ENCODE results near the gene SPON2. TPM values are rescaled to one million over a fixed set of nuclear protein-coding genes. Genes with fewer than 3 reads are reported as not detected.
A peak's percentile ranks its signal among the peaks of the same experiment; 100 is the strongest.

SPON2 gene
- total RNA-seq, 1 donor = 38.7 TPM

DNA sequence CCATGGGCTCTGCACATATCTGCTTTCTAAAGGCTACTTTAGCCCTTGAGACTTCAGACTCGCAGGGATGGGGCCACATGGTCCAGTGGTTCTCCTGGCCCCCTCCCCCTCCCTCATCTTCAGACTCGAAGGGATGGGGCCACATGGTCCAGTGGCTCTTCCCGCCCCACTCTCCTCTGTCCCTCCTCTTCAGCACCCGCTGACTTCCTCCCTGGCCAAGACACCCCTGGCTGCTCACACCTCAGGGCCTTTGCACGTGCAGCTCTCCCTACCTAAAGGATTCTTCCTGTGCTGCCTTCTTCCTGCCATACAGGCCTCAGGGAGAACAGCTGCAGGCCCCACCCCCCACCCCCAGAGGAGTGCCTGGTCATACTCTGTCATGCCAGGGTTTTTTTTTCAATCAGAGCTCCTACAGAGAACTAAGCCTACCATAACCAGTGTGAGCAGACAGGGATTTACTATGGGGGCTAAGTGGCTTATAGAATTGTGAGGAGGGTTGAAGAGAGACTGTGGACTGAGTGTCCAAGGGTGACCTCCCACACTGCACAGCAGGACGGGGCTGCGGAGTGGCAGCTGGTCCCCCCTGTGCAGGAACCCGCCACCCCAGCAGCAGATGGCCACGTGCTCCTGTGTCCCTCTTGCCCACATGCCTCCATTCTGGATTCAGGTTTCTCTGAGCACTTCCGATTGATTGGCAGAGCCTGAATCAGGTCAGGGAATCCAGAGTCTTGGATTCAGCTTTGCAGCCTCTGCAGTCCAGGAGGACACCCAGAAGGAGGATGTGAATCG, 6.1 kb upstream of the SPON2 start:
- no peak overlapping the region for H3K27ac ChIP-seq (ENCODE audit: low read depth, low read length)

DNA sequence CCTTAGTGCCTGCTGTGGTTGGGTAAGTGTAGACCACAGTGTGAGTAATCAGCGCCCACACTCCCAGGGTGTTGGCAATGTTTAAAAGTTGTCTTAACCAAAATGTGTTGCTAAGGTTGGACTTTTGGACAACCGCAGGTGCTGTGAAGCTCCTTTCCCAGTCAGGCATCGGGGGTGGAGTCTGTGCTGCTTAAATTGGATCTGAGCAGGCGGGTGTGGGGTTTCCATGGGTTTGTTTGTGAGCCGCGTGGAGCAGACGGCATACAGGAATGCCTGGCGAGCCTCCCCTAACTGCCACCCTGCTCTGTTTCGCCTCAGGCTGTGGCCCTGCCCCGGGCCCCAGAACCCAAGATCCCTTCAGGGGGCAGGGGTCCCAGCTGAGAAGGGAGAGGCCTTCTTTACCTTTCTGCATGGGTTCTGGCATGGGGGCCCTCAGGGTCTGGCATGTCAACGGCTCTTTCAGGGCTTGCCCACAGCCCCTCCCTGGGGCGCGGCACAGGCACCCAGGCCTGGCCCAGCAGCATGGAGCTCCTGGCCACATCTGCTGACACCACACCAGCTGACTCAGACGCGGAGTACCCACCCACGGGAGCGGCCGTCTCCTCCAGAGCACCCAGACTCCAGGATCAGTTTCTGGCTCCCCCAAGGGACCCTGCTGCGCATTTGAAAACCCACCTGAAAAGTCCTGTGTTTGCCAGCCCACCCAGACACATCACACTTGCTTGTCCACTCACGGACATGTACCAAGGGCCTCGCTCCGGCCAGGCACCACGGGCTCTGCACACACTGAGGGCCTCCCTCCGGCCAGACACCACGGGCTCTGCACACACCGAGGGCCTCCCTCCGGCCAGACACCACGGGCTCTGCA, 5.1 kb upstream of the SPON2 start:
- Histone ChIP-seq H3K4me1 (ENCODE audit: insufficient read depth, low read length) (peaks cover 13% of the 10 kb centered on the region), H4K20me1 (ENCODE audit: insufficient read depth, low read length) (no peaks in the 10 kb centered on the region), H3K36me3 (ENCODE audit: insufficient read depth, low read length) (no peaks in the 10 kb centered on the region), H3K27ac (ENCODE audit: low read depth, low read length) (no peak overlapping the region), H3K4me2 (ENCODE audit: insufficient read depth, low read length) (no peak overlapping the region), H3K27me3 (ENCODE audit: insufficient read depth, low read length) (peaks cover under 1% of the 10 kb centered on the region), H2AFZ (ENCODE audit: low read length) (no peak overlapping the region), H3K9me3 (ENCODE audit: low read depth, low read length) (peaks cover 3% of the 10 kb centered on the region), H3K79me2 (ENCODE audit: insufficient read depth, low read length) (no peaks in the 10 kb centered on the region), H3K4me3 (ENCODE audit: insufficient read depth, low read length) (no peak overlapping the region)
- peak; percentile 96 for DNase-seq (ENCODE audit: insufficient read length, low spot score, missing footprints)
- TF ChIP-seq, protein P1, sequence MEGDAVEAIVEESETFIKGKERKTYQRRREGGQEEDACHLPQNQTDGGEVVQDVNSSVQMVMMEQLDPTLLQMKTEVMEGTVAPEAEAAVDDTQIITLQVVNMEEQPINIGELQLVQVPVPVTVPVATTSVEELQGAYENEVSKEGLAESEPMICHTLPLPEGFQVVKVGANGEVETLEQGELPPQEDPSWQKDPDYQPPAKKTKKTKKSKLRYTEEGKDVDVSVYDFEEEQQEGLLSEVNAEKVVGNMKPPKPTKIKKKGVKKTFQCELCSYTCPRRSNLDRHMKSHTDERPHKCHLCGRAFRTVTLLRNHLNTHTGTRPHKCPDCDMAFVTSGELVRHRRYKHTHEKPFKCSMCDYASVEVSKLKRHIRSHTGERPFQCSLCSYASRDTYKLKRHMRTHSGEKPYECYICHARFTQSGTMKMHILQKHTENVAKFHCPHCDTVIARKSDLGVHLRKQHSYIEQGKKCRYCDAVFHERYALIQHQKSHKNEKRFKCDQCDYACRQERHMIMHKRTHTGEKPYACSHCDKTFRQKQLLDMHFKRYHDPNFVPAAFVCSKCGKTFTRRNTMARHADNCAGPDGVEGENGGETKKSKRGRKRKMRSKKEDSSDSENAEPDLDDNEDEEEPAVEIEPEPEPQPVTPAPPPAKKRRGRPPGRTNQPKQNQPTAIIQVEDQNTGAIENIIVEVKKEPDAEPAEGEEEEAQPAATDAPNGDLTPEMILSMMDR (IDR thresholded peaks at IDR 0.05; ENCODE audit: extremely low read depth, low read depth, low read length) = no peak

More for the DNA sequence above, 6.1 kb upstream of the SPON2 start:
- no peaks in the 10 kb centered on the region for H4K20me1 ChIP-seq (ENCODE audit: insufficient read depth, low read length)
- TF ChIP-seq, protein P1 (IDR thresholded peaks at IDR 0.05; ENCODE audit: extremely low read depth, low read depth, low read length) = no peak
- H3K27me3 ChIP-seq (ENCODE audit: insufficient read depth, low read length) = no peaks in the 10 kb centered on the region
- no peak overlapping the region for H2AFZ ChIP-seq (ENCODE audit: low read length)
- H3K4me1 ChIP-seq (ENCODE audit: insufficient read depth, low read length) = peaks cover 12% of the 10 kb centered on the region
- H3K79me2 ChIP-seq (ENCODE audit: insufficient read depth, low read length) = no peaks in the 10 kb centered on the region
- no peak overlapping the region for H3K4me2 ChIP-seq (ENCODE audit: insufficient read depth, low read length)
- H3K4me3 ChIP-seq (ENCODE audit: insufficient read depth, low read length) = no peak overlapping the region
- DNase-seq (ENCODE audit: insufficient read length, low spot score, missing footprints) = peak; percentile 86
- peaks cover 3% of the 10 kb centered on the region for H3K9me3 ChIP-seq (ENCODE audit: low read depth, low read length)
- no peaks in the 10 kb centered on the region for H3K36me3 ChIP-seq (ENCODE audit: insufficient read depth, low read length)

DNA sequence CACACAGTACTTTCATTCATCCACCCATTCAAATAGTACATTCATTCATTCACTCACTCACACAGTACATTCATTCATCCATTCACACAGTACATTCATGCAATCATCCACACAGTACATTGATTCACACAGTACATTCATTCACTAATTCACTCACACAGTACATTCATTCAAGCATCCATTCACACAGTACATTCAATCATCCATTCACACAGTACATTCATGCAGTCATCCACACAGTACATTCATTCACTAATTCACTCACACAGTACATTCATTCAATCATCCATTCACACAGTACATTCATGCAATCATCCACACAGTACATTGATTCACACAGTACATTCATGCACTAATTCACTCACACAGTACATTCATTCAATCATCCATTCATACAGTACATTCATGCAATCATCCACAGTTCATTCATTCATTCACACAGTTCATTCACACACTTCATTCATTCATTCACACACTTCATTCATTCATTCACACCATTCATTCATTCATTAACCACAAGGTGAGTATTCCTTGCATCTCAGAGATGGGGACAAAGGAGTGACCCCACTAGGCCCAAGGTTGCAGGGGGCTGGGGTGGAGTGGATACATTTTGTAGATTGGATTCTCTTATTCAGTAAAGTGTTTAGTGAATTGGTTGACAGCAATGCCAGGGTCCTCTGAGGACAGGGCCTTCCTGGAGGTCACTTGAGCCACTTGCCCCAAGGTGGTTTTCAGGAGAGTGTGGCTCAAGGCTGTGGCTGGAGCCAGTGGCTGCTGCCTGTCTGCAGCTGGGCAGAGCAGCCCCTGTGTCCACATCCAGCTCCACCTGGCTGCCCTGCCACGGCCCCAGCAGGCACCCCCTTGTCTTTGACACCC, 4.3 kb upstream of the SPON2 start:
- Histone ChIP-seq H3K4me2 (ENCODE audit: insufficient read depth, low read length) (no peak overlapping the region), H4K20me1 (ENCODE audit: insufficient read depth, low read length) (no peaks in the 10 kb centered on the region), H3K9me3 (ENCODE audit: low read depth, low read length) (peaks cover 3% of the 10 kb centered on the region), H3K4me3 (ENCODE audit: insufficient read depth, low read length) (no peak overlapping the region), H3K27ac (ENCODE audit: low read depth, low read length) (no peak overlapping the region), H3K79me2 (ENCODE audit: insufficient read depth, low read length) (no peaks in the 10 kb centered on the region), H3K36me3 (ENCODE audit: insufficient read depth, low read length) (no peaks in the 10 kb centered on the region), H3K4me1 (ENCODE audit: insufficient read depth, low read length) (peaks cover 13% of the 10 kb centered on the region), H2AFZ (ENCODE audit: low read length) (no peak overlapping the region), H3K27me3 (ENCODE audit: insufficient read depth, low read length) (peaks cover 9% of the 10 kb centered on the region)
- peak; percentile 37 for DNase-seq (ENCODE audit: insufficient read length, low spot score, missing footprints)
- TF ChIP-seq, protein P1 (IDR thresholded peaks at IDR 0.05; ENCODE audit: extremely low read depth, low read depth, low read length) = no peak
